KOPT-K1 (cell line): ENCODE data around the gene TMC4.

Source experiments
- H3K27ac ChIP-seq: fragments of 200-600 bp; sonication (generic); 2 replicates; pipeline ENCODE4 v1.5.1; 2016; ENCODE audit warnings: antibody characterized with exemption, mild to moderate bottlenecking, low read depth, low read length; ENCODE audit not compliant: poor library complexity, severe bottlenecking
- H3K36me3 ChIP-seq: fragments of 200-600 bp; sonication (generic); 2 replicates; pipeline ENCODE4 v1.5.1; 2017; ENCODE audit warnings: antibody characterized with exemption, mild to moderate bottlenecking, low read length, moderate library complexity; ENCODE audit not compliant: insufficient read depth
- H3K9me3 ChIP-seq: fragments of 200-600 bp; sonication (generic); 2 replicates; pipeline ENCODE4 v1.5.1; 2017; ENCODE audit warnings: antibody characterized with exemption, low read length, mild to moderate bottlenecking; ENCODE audit not compliant: insufficient read depth, poor library complexity, severe bottlenecking

Gene TMC4

DNA sequence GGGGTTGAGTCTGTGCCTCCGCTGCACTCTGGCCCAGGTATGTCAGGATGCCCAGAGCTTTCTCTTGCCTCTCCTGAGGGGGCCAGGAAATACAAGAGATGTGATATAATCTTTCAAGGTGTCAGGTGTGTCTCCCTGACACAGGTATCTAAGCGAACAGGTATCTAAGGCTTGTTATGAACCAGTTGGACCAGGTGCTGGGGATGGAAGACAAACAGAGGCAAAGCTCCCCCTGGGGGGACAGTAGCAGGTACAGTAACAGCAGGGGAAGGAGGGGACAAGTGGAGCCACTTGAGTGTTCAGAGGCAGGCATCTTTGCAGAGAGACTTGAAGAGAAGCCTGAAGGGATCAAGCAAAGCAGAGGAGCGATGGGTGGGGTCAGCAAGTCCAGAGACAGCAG lies 16.0 kb downstream of the TMC4 start:
- H3K36me3 ChIP-seq: peaks cover 61% of the 10 kb centered on the region
- H3K9me3 ChIP-seq: no peaks in the 10 kb centered on the region
- peak overlapping the region; percentile 76 for H3K27ac ChIP-seq

DNA sequence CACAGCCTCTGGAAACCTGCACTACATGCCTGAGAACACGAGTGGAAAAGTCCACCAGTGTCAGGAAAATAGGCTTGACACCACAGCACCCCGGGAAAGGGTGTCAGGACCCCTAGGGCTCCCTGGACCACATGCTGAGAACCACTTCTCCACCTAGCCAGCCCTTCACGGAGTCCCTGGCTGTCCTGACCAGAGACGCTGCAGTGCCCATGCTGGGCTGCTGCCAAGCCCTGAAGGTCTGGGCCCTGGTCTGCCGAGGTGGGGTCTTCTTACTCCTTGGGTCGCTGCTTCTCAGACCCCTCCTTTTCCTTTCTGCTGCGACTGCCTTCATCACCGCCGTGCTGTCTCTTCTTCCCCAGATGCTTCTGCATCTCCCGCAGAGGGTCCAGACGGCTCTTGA lies 16.5 kb downstream of the TMC4 start:
- peaks cover 66% of the 10 kb centered on the region for H3K36me3 ChIP-seq
- peak overlapping the region; percentile 76 for H3K27ac ChIP-seq
- H3K9me3 ChIP-seq: no peaks in the 10 kb centered on the region

DNA sequence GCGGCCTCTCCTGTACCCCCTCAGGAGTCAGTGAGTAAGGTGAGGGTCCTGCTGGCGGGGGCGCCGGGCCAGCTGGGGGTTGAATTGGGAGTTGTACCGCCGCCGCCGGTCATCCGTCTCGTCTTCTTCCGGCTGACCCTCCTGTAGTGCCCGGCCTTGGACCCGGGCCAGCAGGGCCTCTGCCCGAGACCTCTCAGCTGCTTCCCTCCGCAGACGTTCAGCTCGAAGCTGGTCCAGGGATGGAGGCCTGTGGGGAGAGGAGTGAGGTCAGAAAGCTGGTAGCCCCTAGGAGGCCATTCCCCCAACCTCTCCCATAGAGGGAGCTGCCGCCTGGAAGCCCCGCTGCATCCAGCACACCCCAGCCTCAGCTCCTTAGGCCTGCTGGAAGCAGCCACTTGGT lies 17.3 kb downstream of the TMC4 start:
- Histone ChIP-seq H3K36me3 (peaks cover 74% of the 10 kb centered on the region), H3K27ac (peak overlapping the region; percentile 76)

GRCh38 chr19:54154603-54155345 lies 18.2 kb downstream of the TMC4 start:
- Histone ChIP-seq H3K36me3 (peaks cover 83% of the 10 kb centered on the region), H3K9me3 (no peaks in the 10 kb centered on the region), H3K27ac (peak overlapping the region; percentile 76)

More for the DNA sequence above, 17.3 kb downstream of the TMC4 start:
- no peaks in the 10 kb centered on the region for H3K9me3 ChIP-seq

DNA sequence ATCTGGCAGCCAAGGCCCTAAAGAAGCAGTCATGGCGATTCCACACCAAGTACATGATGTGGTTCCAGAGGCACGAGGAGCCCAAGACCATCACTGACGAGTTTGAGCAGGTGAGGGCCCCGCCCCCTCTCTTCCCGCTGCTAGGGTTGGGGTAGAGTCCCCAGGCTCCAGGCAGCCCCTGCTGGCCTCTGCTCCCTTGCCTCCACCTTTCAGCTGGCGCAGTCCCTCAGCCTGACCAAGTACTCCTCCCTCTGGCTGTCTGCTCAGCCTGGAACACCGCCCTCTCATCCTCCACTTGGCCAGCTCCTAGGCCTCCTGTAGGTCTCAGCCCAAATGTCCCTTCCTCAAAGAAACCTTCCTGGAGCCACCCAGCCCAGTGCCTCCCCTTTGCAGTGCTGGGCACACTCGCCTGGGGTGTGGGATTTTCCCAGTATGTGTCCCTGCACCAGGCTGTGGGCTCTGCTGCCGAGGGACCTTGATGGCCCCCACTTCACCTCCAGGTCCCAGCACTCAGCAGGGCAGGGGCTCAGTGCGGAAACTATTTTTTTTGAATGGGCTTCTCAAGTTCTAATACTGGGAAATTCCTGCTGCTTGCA lies 19.1 kb downstream of the TMC4 start:
- no peaks in the 10 kb centered on the region for H3K9me3 ChIP-seq
- H3K36me3 ChIP-seq: peaks cover 92% of the 10 kb centered on the region
- peak overlapping the region; percentile 76 for H3K27ac ChIP-seq

DNA sequence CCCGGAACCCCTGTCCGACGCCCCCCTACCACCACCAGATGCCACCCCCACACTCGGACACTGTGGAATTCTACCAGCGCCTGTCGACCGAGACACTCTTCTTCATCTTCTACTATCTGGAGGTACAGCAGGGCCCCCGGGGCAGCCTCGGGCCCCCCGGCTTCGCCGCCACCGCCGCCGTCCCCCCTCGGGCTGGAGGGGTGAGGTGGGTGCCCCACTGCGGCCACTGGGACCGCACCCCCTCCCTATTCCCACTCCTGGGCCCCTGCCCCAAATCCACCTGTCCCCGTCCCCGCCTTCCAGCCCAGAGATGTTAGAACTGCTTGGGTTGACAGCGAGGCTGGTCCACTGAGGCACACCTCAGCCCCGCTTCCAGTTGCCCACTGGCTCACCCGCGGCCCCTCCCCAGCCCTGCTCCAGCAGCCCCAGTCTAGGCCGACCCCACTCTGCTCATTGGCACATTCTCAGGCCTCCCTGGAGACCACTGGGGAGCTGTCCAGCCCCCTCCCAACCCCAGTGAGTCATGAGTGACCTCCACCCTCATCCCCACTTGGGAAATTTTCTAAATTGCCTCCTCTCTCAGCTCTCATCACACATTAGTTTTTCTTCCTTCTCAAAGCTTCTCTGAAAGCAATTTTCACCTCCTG lies 20.0 kb downstream of the TMC4 start:
- Histone ChIP-seq H3K36me3 (peaks cover 97% of the 10 kb centered on the region), H3K9me3 (no peaks in the 10 kb centered on the region), H3K27ac (peak overlapping the region; percentile 76)

DNA sequence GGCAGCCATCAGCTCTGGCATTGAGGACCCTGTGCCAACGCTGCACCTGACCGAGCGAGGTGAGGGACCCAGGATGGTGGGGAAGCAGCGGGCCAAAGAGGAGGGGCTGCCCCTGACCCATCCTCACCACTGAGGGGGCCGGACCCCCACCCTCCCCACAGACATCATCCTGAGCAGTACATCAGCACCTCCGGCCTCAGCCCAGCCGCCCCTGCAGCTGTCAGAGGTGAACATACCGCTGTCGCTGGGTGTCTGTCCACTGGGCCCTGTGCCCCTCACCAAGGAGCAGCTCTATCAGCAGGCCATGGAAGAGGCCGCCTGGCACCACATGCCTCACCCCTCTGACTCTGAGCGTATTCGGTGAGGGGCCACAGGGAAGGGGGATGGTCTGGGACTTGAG lies 20.7 kb downstream of the TMC4 start:
- H3K27ac ChIP-seq: no peak overlapping the region
- peaks cover 97% of the 10 kb centered on the region for H3K36me3 ChIP-seq
- H3K9me3 ChIP-seq: no peaks in the 10 kb centered on the region

DNA sequence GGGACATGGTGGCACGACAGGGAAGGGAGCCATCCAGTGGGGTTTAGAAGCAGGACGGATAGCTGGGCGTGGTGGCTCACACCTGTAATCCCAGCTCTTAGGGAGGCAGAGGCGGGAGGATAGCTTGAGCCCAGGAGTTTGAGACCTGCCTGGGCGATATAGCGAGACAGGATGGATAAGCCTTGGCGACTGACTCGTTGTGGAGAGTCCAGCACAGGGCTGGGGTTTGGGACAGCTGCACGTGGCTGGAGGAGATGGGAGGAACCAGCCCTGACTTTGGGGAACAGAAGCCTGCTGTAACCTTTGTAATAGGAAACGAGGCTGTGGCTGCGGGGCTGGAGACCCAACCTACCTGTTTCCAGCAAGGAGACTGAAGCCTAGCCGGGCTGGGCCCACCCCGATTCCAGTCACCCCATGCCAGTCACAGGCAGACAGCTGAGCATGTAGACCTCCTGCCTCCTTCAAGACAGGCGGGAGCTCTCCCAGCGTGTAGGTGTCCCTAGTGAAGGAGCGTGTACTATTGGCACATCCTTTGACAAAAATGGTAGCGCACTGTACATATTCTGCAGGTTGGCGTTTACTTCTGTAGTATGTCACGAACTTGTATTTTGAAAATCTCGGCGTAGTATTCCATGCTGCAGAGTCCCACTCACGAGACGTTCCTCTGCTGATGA lies 21.5 kb downstream of the TMC4 start:
- Histone ChIP-seq H3K9me3 (no peaks in the 10 kb centered on the region), H3K36me3 (peaks cover 97% of the 10 kb centered on the region), H3K27ac (no peak overlapping the region)

DNA sequence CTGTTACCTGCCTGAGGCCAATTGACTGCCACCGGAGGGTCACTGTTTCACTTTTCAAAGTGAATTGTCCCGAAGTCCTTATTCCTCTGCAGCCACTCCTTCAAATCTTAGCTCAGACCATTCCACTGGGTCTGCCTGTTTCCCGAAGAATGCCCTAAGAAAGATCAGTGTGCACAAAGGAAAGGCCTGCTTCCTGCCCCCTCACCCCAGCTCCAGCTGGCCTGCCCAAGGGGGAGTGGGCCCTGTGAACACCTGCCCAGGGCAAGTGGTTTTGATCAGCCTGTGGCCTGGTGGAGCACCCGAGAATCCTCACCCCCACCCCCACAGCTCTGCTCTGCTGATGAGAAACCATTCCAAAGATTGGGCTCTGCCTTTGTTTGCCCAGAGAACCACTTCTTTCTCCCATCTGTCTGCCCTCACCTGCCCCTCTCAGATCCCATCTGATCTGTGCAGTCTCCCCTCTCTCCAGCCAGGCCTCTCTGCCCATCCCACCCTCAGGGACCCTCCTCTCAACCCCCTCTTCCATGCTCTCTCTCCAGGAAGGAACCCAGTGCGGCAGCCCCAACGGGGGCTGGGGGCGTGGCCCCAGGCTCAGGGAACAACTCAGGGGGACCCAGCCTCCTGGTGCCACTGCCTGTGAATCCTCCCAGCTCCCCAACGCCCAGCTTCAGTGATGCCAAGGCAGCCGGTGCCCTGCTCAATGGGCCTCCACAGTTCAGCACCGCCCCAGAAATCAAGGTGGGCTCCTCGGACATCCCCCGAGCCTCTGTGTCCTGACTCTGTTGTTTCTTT lies 23.7 kb downstream of the TMC4 start:
- H3K36me3 ChIP-seq: peaks cover 100% of the 10 kb centered on the region
- H3K27ac ChIP-seq: no peak overlapping the region
- H3K9me3 ChIP-seq: no peaks in the 10 kb centered on the region

DNA sequence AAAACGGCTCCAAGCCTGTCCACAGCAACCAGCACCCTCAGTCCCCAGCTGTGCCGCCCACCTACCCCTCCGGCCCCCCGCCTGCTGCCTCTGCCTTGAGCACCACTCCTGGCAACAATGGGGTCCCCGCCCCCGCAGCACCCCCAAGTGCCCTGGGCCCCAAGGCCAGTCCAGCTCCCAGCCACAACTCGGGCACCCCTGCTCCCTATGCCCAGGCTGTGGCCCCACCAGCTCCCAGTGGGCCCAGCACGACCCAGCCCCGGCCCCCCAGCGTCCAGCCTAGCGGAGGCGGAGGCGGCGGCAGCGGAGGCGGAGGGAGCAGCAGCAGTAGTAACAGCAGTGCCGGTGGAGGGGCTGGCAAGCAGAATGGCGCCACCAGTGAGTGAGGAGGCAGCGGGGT lies 24.8 kb downstream of the TMC4 start:
- H3K9me3 ChIP-seq: no peaks in the 10 kb centered on the region
- no peak overlapping the region for H3K27ac ChIP-seq
- peaks cover 100% of the 10 kb centered on the region for H3K36me3 ChIP-seq

DNA sequence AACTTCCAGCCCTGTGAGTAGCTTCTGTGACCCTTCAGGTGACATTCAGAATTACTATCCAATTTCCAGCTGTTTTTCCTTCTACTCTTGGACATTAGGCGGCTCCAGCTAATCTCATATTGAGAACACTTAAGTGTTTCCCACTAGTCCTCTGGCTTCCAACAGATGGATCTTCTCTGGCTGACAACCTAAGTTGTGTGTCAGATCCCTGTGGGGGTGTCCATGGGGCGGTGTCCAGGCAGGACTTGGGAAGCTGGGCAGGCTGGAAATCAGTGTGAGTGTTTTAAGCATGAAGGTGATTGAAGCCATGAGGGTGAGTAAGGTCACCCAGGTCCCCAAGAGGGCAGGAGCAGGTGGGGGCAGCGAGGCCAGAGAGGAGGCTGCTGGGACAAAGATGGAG lies 25.3 kb downstream of the TMC4 start:
- H3K27ac ChIP-seq: no peak overlapping the region
- H3K36me3 ChIP-seq: peaks cover 100% of the 10 kb centered on the region
- no peaks in the 10 kb centered on the region for H3K9me3 ChIP-seq

DNA sequence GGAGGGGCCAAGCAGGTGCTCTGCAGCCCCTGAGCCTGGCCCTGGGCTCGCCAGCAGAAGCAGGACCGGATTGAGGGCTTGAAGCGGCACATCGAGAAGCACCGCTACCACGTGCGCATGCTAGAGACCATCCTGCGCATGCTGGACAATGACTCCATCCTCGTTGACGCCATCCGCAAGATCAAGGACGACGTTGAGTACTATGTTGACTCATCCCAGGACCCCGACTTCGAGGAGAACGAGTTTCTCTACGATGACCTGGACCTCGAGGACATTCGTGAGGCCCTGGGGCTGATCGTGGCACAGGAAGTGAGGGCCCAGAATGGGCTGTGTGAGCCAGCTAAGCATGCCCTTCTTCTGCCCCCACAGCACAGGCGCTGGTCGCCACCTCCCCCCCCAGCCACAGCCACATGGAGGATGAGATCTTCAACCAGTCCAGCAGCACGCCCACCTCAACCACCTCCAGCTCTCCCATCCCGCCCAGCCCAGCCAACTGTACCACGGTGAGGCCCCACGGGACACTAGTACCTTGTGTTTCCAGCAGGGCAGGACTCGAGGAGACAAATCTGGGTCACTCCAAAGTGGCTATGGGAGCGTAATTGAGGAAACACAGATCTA lies 27.3 kb downstream of the TMC4 start:
- Histone ChIP-seq H3K27ac (no peak overlapping the region), H3K36me3 (peaks cover 100% of the 10 kb centered on the region), H3K9me3 (no peaks in the 10 kb centered on the region)

GRCh38 chr19:54142166-54142780 lies 30.7 kb downstream of the TMC4 start:
- peaks cover 85% of the 10 kb centered on the region for H3K36me3 ChIP-seq
- no peaks in the 10 kb centered on the region for H3K9me3 ChIP-seq

GRCh38 chr19:54141356-54141755 lies 31.6 kb downstream of the TMC4 start:
- Histone ChIP-seq H3K36me3 (peaks cover 76% of the 10 kb centered on the region), H3K27ac (no peak overlapping the region), H3K9me3 (no peaks in the 10 kb centered on the region)

More at GRCh38 chr19:54142166-54142780, 30.7 kb downstream of the TMC4 start:
- H3K27ac ChIP-seq: no peak overlapping the region
